H1 (cell line): ENCODE measurements around the gene C1RL. TPM values are rescaled to one million over a fixed set of nuclear protein-coding genes. Genes with fewer than 3 reads are reported as not detected.

Experiments
- CTCF ChIA-PET: fragments of 300-600 bp; sonication (Branson Sonifier 250); formaldehyde crosslinking; loops from one replicate; lab custom pipeline; 2021; ENCODE audit not compliant: partially characterized antibody; lab: Charles Lee
- POLR2A ChIA-PET: fragments of 300-600 bp; sonication (Branson Sonifier 250); formaldehyde crosslinking; loops from one replicate; lab custom pipeline; 2021; ENCODE audit warnings: inconsistent platforms; ENCODE audit not compliant: partially characterized antibody; lab: Charles Lee
- DNase-seq, 2 experiments: peaks; one replicate each; pipeline versions ENCODE4 v3.0.0 to v3.0.0-alpha.2; 2010 to 2022; ENCODE audit warnings: low spot score in 2 of 2, low read depth in 1 of 2, mixed read lengths in 1 of 2
- FAIRE-seq: peaks from 2 replicates; lab custom pipeline; 2011; peaks lifted over from hg19 to GRCh38; lab: Jason Lieb, UNC
- H2AFZ ChIP-seq: 2 replicates; pipeline ENCODE4 v1.8.1; 2012; ENCODE audit warnings: low read length, inconsistent platforms
- H2AK5ac ChIP-seq: 2 replicates; pipeline ENCODE4 v1.6.1; 2013; ENCODE audit warnings: low read depth, low read length
- H2BK120ac ChIP-seq: replicated peaks from 2 replicates; pipeline ENCODE3; 2013; ENCODE audit warnings: low read depth, low read length, inconsistent platforms
- H2BK12ac ChIP-seq: 2 replicates; pipeline ENCODE4 v1.6.1; 2013; ENCODE audit warnings: low read depth, low read length
- H2BK15ac ChIP-seq: 2 replicates; pipeline ENCODE4 v1.6.1; 2013; ENCODE audit warnings: low read length
- H2BK20ac ChIP-seq: 2 replicates; pipeline ENCODE4 v1.6.1; 2013; ENCODE audit warnings: low read length
- H2BK5ac ChIP-seq: 2 replicates; pipeline ENCODE4 v1.6.1; 2013; ENCODE audit warnings: low read depth, low read length
- H3K14ac ChIP-seq: 2 replicates; pipeline ENCODE4 v1.6.1; 2013; ENCODE audit warnings: inconsistent platforms; ENCODE audit not compliant: insufficient read length
- H3K18ac ChIP-seq: 2 replicates; pipeline ENCODE4 v1.6.1; 2013; ENCODE audit warnings: low read length; ENCODE audit errors: extremely low read depth
- H3K23ac ChIP-seq: 2 replicates; pipeline ENCODE4 v1.6.1; 2013; ENCODE audit warnings: inconsistent platforms; ENCODE audit not compliant: insufficient read length
- H3K23me2 ChIP-seq: 2 replicates; pipeline ENCODE4 v1.6.1; 2013; ENCODE audit warnings: low read depth, low read length
- H3K27ac ChIP-seq: 2 replicates; pipeline ENCODE4 v1.6.1; 2011; ENCODE audit warnings: low read depth, low read length, inconsistent platforms
- H3K27me3 ChIP-seq, 4 experiments: replicated peaks in 1 of 4; 1 replicate in 1 of 4; 2 replicates in 3 of 4; pipeline versions ENCODE4 v1.6.1 to v1.8.1; 2011 to 2013; ENCODE audit warnings: low read length in 3 of 4, mild to moderate bottlenecking in 3 of 4, inconsistent platforms in 2 of 4, mixed read lengths in 2 of 4, moderate library complexity in 1 of 4; ENCODE audit not compliant: control insufficient read depth in 3 of 4, insufficient read depth in 3 of 4; ENCODE audit errors: extremely low read depth in 1 of 4
- H3K36me3 ChIP-seq, 4 experiments: 2 replicates each; pipeline versions ENCODE4 v1.6.1 to v1.8.1; 2011 to 2013; ENCODE audit warnings: mild to moderate bottlenecking in 4 of 4, low read length in 3 of 4, moderate library complexity in 2 of 4, control low read depth in 1 of 4, inconsistent platforms in 1 of 4; ENCODE audit not compliant: insufficient read depth in 4 of 4, control insufficient read depth in 2 of 4
- H3K4ac ChIP-seq: replicated peaks from 2 replicates; pipeline ENCODE3; 2013; ENCODE audit warnings: low read length, low read depth, mixed read lengths, inconsistent platforms; ENCODE audit not compliant: insufficient read length
- H3K4me1 ChIP-seq, 4 experiments: replicated peaks in 1 of 4; 1 replicate in 1 of 4; 2 replicates in 3 of 4; pipeline versions ENCODE4 v1.6.1 to v1.8.1; 2011 to 2013; ENCODE audit warnings: low read length in 3 of 4, inconsistent platforms in 2 of 4, mixed read lengths in 1 of 4; ENCODE audit not compliant: insufficient read depth in 4 of 4, control insufficient read depth in 3 of 4
- H3K4me2 ChIP-seq, 2 experiments: 2 replicates each; pipeline versions ENCODE4 v1.6.1 to v1.8.1; 2011 to 2013; ENCODE audit warnings: low read depth in 2 of 2, low read length in 2 of 2, control low read depth in 1 of 2, inconsistent platforms in 1 of 2, mild to moderate bottlenecking in 1 of 2; ENCODE audit not compliant: insufficient read depth in 1 of 2
- H3K4me3 ChIP-seq, 4 experiments: fragments of 200-600, 300-600 bp in 1 of 4; sonication (generic), shearing (Covaris generic), sonication (Bioruptor Twin) in 1 of 4; 2 replicates each; pipeline versions ENCODE4 v1.5.1 to v1.8.1; 2011 to 2016; ENCODE audit warnings: low read length in 4 of 4, low read depth in 3 of 4, control low read depth in 2 of 4, inconsistent platforms in 2 of 4, mild to moderate bottlenecking in 2 of 4, mixed read lengths in 1 of 4, moderate library complexity in 1 of 4; ENCODE audit not compliant: insufficient read depth in 2 of 4; ENCODE audit errors: extremely low read depth in 1 of 4
- H3K56ac ChIP-seq: replicated peaks from 2 replicates; pipeline ENCODE3; 2013; ENCODE audit warnings: low read depth, mild to moderate bottlenecking, mixed read lengths, low read length, inconsistent platforms; ENCODE audit not compliant: insufficient read length
- H3K79me1 ChIP-seq: 2 replicates; pipeline ENCODE4 v1.6.1; 2013; ENCODE audit warnings: low read depth, low read length, control low read depth
- H3K79me2 ChIP-seq, 2 experiments: 2 replicates each; pipeline versions ENCODE4 v1.6.1 to v1.8.1; 2012 to 2013; ENCODE audit warnings: low read length in 2 of 2, mild to moderate bottlenecking in 2 of 2, inconsistent platforms in 1 of 2; ENCODE audit not compliant: insufficient read depth in 2 of 2, control insufficient read depth in 1 of 2
- H3K9ac ChIP-seq, 4 experiments: replicated peaks in 1 of 4; 1 replicate in 1 of 4; 2 replicates in 3 of 4; pipeline versions ENCODE4 v1.6.1 to v1.8.1; 2011 to 2013; ENCODE audit warnings: low read depth in 3 of 4, low read length in 3 of 4, control low read depth in 2 of 4, mild to moderate bottlenecking in 2 of 4, moderate library complexity in 2 of 4, inconsistent platforms in 1 of 4; ENCODE audit errors: extremely low read depth in 1 of 4
- H3K9me3 ChIP-seq, 2 experiments: 2 replicates each; pipeline versions ENCODE4 v1.6.1 to v1.8.1; 2012 to 2013; ENCODE audit warnings: mild to moderate bottlenecking in 2 of 2, moderate library complexity in 2 of 2, control low read depth in 1 of 2, inconsistent platforms in 1 of 2, low read depth in 1 of 2, low read length in 1 of 2, mixed read lengths in 1 of 2; ENCODE audit not compliant: insufficient read depth in 2 of 2
- H4K20me1 ChIP-seq, 2 experiments: replicated peaks in 1 of 2; 2 replicates each; pipeline versions ENCODE3 to v1.8.1; 2011 to 2013; ENCODE audit warnings: inconsistent platforms in 2 of 2, low read length in 2 of 2, mild to moderate bottlenecking in 1 of 2; ENCODE audit not compliant: insufficient read depth in 2 of 2, control insufficient read depth in 1 of 2
- H4K5ac ChIP-seq: 2 replicates; pipeline ENCODE4 v1.6.1; 2013; ENCODE audit warnings: low read length, low read depth, mixed read lengths, inconsistent platforms; ENCODE audit not compliant: insufficient read length
- H4K8ac ChIP-seq: 2 replicates; pipeline ENCODE4 v1.8.0; 2013; ENCODE audit warnings: mild to moderate bottlenecking, moderate library complexity, low read length, inconsistent platforms; ENCODE audit not compliant: insufficient read depth; ENCODE audit errors: extremely low read depth
- H4K91ac ChIP-seq: replicated peaks from 2 replicates; pipeline ENCODE3; 2013; ENCODE audit warnings: low read length, mixed read lengths, inconsistent platforms; ENCODE audit not compliant: insufficient read length
- EGR1 ChIP-seq: IDR thresholded peaks from 2 replicates; pipeline ENCODE4 v1.6.1; 2011; ENCODE audit warnings: low read depth, low read length, borderline replicate concordance
- RXRA ChIP-seq: IDR thresholded peaks from 2 replicates; pipeline ENCODE4 v1.6.1; 2011; ENCODE audit warnings: low read depth, mild to moderate bottlenecking, low read length, moderate library complexity; ENCODE audit not compliant: insufficient read depth
- WGBS, 2 experiments: shearing (Covaris generic) in 1 of 2; methylation state at CpG; one replicate each; pipeline versions ENCODE4 v1.1.6 to v1.1.7; 2013 to 2015; ENCODE audit warnings: low lambda C conversion rate in 2 of 2, mixed read lengths in 2 of 2, inconsistent platforms in 1 of 2, low coverage in 1 of 2, missing lambda C conversion rate in 1 of 2; ENCODE audit not compliant: insufficient replicate concordance in 2 of 2, insufficient coverage in 1 of 2, insufficient read length in 1 of 2; ENCODE audit errors: extremely low coverage in 1 of 2, missing lambda C conversion rate in 1 of 2; 5-methylcytosine and 5-hydroxymethylcytosine counted together
- polyA plus RNA-seq, 7 experiments: library from polyadenylated mRNA; depleted of rRNA in 3 of 7; stranded (reverse) in 5 of 7; unstranded in 2 of 7; fragments of >200 nt in 5 of 7; fragments of 200-250 nt in 2 of 7; gene quantifications; 1 replicate in 5 of 7; 2 replicates in 1 of 7; 4 replicates in 1 of 7; pipeline versions ENCODE4 v1.2.1 to v1.2.3, GENCODE V29; 2011 to 2013; ENCODE audit warnings: missing spikeins in 2 of 7, mixed read lengths in 2 of 7
- total RNA-seq: library from RNA; stranded (reverse); fragmentation: NEBNext Ultra II Directional; extraction: Animal tissue kit (Norgen Biotek cat#: 25700); gene quantifications from 2 replicates; pipeline ENCODE4 v1.2.1, GENCODE V29; 2021

Gene C1RL
- total and polyA plus RNA-seq, 2 of the 8 experiments (the other 6 are each of a cell fraction or from before 2014, with no cell fraction given), result 11.4 to 15.5 TPM

- H3K4me3 ChIP-seq, result no peak overlapping the region
- no peak overlapping the region for H3K4me2 ChIP-seq
- no peaks in the 10 kb centered on the region for H3K79me1 ChIP-seq
- H3K27me3 ChIP-seq, result no peaks in the 10 kb centered on the region
- H3K36me3 ChIP-seq, result no peaks in the 10 kb centered on the region
- H2AFZ ChIP-seq, result no peak overlapping the region
- H3K56ac ChIP-seq, result no peak overlapping the region
- no peak overlapping the region for H2AK5ac ChIP-seq
- no peak overlapping the region for H3K4ac ChIP-seq
- H3K18ac ChIP-seq, result no peak overlapping the region
- H4K20me1 ChIP-seq, result no peaks in the 10 kb centered on the region
- no peak overlapping the region for H2BK15ac ChIP-seq
- H4K8ac ChIP-seq, result no peak overlapping the region; the same call in 1 of the 2 replicates
- no peak overlapping the region for H2BK5ac ChIP-seq
- FAIRE-seq, result no peak
- H3K9ac ChIP-seq, result no peak overlapping the region
- DNase-seq, result no peak
- H3K14ac ChIP-seq, result no peak overlapping the region
- no peak overlapping the region for H4K5ac ChIP-seq
- no peak overlapping the region for H3K23ac ChIP-seq
- no peak overlapping the region for H2BK12ac ChIP-seq
- H3K79me2 ChIP-seq, result no peaks in the 10 kb centered on the region
- H2BK120ac ChIP-seq, result no peak overlapping the region
- H3K9me3 ChIP-seq, result no peaks in the 10 kb centered on the region
- no peak overlapping the region for H3K27ac ChIP-seq
- no peaks in the 10 kb centered on the region for H3K23me2 ChIP-seq
- no peaks in the 10 kb centered on the region for H3K4me1 ChIP-seq
- POLR2A ChIA-PET, result interaction anchor here (0.6 to 1.7 kb wide), 5 partner anchors 9 to 133 kb away, joined by 3 to 9 read pairs (median 4); partner anchors contain the start of genes C12orf57, C1S and RNU7-1
- no peak overlapping the region for H2BK20ac ChIP-seq
- CTCF ChIA-PET, result interaction anchor here (0.7 to 2.1 kb wide), 4 partner anchors 14 to 69 kb away, joined by 3 to 10 read pairs (median 4); no protein-coding TSS in a partner anchor
- no peak overlapping the region for H4K91ac ChIP-seq
- WGBS, 2 experiments, result 91% methylated on average over 4 of the region's 4 CpGs; no CpG with 5 or more reads in 1 of the 2 experiments
- TF ChIP-seq EGR1 (no peak), RXRA (no peak)
Observed at GRCh38 chr12:7076493-7076892, 32.5 kb downstream of the C1RL start.
